WTC11 (cell line): ENCODE data around the gene NAALADL2. TPM values are rescaled to one million over a fixed set of nuclear protein-coding genes. Genes with fewer than 3 reads are reported as not detected.

Experiments used
- ATAC-seq: fragments of 200-7000 bp; cut with Tn5 transposase; 2 replicates; pipeline ENCODE4 v1.10.0; 2021; ENCODE audit warnings: mild to moderate bottlenecking, moderate library complexity
- CTCF ChIA-PET: fragments of 300-600 bp; sonication (Branson Sonifier 250); formaldehyde crosslinking; loops from one replicate; lab custom pipeline; 2021; ENCODE audit warnings: antibody characterized with exemption; lab: Charles Lee
- POLR2A ChIA-PET: fragments of 350-600 bp; sonication (Branson Sonifier 250); formaldehyde crosslinking; loops from one replicate; lab custom pipeline; 2021; ENCODE audit warnings: antibody characterized with exemption; lab: Charles Lee
- DNase-seq: peaks from one replicate; pipeline ENCODE4 v3.0.0; 2021; ENCODE audit warnings: low spot score
- H3K27ac Mint-ChIP-seq: 2 replicates; pipeline ENCODE4 v1.8.0; 2021; ENCODE audit warnings: mixed read lengths
- H3K27me3 Mint-ChIP-seq: 2 replicates; pipeline ENCODE4 v1.8.0; 2021; ENCODE audit warnings: low read depth, mild to moderate bottlenecking, moderate library complexity, mixed read lengths
- H3K36me3 Mint-ChIP-seq: 2 replicates; pipeline ENCODE4 v1.8.0; 2021; ENCODE audit warnings: mixed read lengths
- H3K4me1 Mint-ChIP-seq: 2 replicates; pipeline ENCODE4 v1.8.0; 2022; ENCODE audit warnings: mixed read lengths
- H3K4me3 Mint-ChIP-seq: 2 replicates; pipeline ENCODE4 v1.8.0; 2021; ENCODE audit warnings: mild to moderate bottlenecking, moderate library complexity, mixed read lengths
- H3K9me3 Mint-ChIP-seq: 2 replicates; pipeline ENCODE4 v1.8.0; 2021; ENCODE audit warnings: mixed read lengths
- GRHL2 ChIP-seq: fragments of 250-450 bp; sonication (Bioruptor Pico); IDR thresholded peaks from 2 replicates; pipeline ENCODE4 v1.8.0; 2022; ENCODE audit warnings: mild to moderate bottlenecking, moderate library complexity; ENCODE audit not compliant: insufficient replicate concordance, severe bottlenecking
- JUN ChIP-seq: sonication (generic); formaldehyde crosslinking; IDR thresholded peaks from 2 replicates; pipeline ENCODE4 v1.8.0; 2023; ENCODE audit warnings: mild to moderate bottlenecking, missing genetic modification reagents
- MYBL2 ChIP-seq: sonication (generic); formaldehyde crosslinking; IDR thresholded peaks from 2 replicates; pipeline ENCODE4 v1.8.1; 2023; ENCODE audit warnings: mild to moderate bottlenecking, moderate library complexity, missing genetic modification reagents
- NR1H2 ChIP-seq: sonication (generic); formaldehyde crosslinking; IDR thresholded peaks from 2 replicates; pipeline ENCODE4 v1.9.0; 2021; ENCODE audit warnings: mild to moderate bottlenecking, moderate library complexity, missing genetic modification reagents
- NR2C2 ChIP-seq: sonication (generic); formaldehyde crosslinking; IDR thresholded peaks from 2 replicates; pipeline ENCODE4 v1.8.0; 2022; ENCODE audit warnings: mild to moderate bottlenecking, missing genetic modification reagents
- PREB ChIP-seq: sonication (generic); formaldehyde crosslinking; IDR thresholded peaks from 2 replicates; pipeline ENCODE4 v1.8.1; 2022; ENCODE audit warnings: mild to moderate bottlenecking, missing genetic modification reagents, moderate library complexity, borderline replicate concordance
- RORB ChIP-seq: fragments of 250-450 bp; sonication (Bioruptor Pico); IDR thresholded peaks from 2 replicates; pipeline ENCODE4 v1.9.0; 2021; ENCODE audit warnings: mild to moderate bottlenecking
- TEAD1 ChIP-seq: sonication (generic); formaldehyde crosslinking; IDR thresholded peaks from 2 replicates; pipeline ENCODE4 v1.8.0; 2022; ENCODE audit warnings: mild to moderate bottlenecking, missing genetic modification reagents
- TP53 ChIP-seq: sonication (generic); formaldehyde crosslinking; IDR thresholded peaks from 2 replicates; pipeline ENCODE4 v1.8.1; 2023; ENCODE audit warnings: mild to moderate bottlenecking, missing genetic modification reagents
- ZNF121 ChIP-seq: sonication (generic); formaldehyde crosslinking; IDR thresholded peaks from 2 replicates; pipeline ENCODE4 v1.8.0; 2023; ENCODE audit warnings: missing genetic modification reagents
- ZNF281 ChIP-seq: sonication (generic); formaldehyde crosslinking; IDR thresholded peaks from 2 replicates; pipeline ENCODE4 v1.8.0; 2023; ENCODE audit warnings: mild to moderate bottlenecking, missing genetic modification reagents
- ZNF317 ChIP-seq: sonication (generic); formaldehyde crosslinking; IDR thresholded peaks from 2 replicates; pipeline ENCODE4 v1.8.1; 2023; ENCODE audit warnings: low read depth, mild to moderate bottlenecking, moderate library complexity, missing genetic modification reagents, borderline replicate concordance
- ZNF532 ChIP-seq: fragments of 250-450 bp; sonication (Bioruptor Pico); IDR thresholded peaks from 2 replicates; pipeline ENCODE4 v1.9.0; 2021; ENCODE audit warnings: mild to moderate bottlenecking, borderline replicate concordance
- total RNA-seq: library from RNA; stranded (reverse); gene quantifications from 3 replicates; pipeline ENCODE4 v1.2.3, GENCODE V29; 2021
- TF ChIP-seq, protein P1 (sequence below): sonication (generic); formaldehyde crosslinking; IDR thresholded peaks from 2 replicates; pipeline ENCODE4 v1.8.0; 2022; ENCODE audit warnings: mild to moderate bottlenecking, missing genetic modification reagents
- TF ChIP-seq, protein P2 (sequence below): sonication (generic); formaldehyde crosslinking; IDR thresholded peaks from 2 replicates; pipeline ENCODE4 v1.8.0; 2023; ENCODE audit warnings: missing genetic modification reagents, mild to moderate bottlenecking, borderline replicate concordance

Gene NAALADL2
- total RNA-seq, 1 experiment from 2014 or later, result 1.2 TPM

DNA sequence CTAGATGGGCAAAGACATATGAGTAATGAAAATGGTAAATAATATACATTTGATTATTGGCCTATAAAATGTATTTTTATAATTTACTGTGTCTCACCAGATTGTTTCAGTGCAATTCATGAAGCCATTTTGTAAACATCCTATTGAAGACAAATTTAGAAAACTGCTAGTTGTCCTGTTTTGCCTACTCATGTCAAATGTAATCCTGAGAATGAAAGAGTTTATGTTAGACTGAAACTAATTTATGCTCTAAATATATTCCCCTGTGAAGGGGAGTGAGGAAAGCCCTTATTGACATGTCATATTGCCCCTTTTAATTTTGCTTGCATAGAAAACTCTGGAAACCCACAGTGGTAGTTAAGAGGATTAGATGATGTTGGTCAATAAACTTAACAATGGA, 610.0 kb downstream of the NAALADL2 start (continued):
- TF ChIP-seq GRHL2 (CRISPR knock-in tag), result no peak
- TF ChIP-seq TEAD1 (CRISPR knock-in tag), result no peak

- Mint-ChIP-seq H3K4me3 (no peak overlapping the region), H3K4me1 (no peaks in the 10 kb centered on the region; the same call in 1 of the 2 replicates), H3K27ac (no peak overlapping the region), H3K36me3 (no peaks in the 10 kb centered on the region), H3K27me3 (no peaks in the 10 kb centered on the region), H3K9me3 (no peaks in the 10 kb centered on the region)
- TF ChIP-seq TP53 (no peak), ZNF121 (CRISPR knock-in tag) (peak; percentile 58; the same call in 1 of the 2 replicates)
- ATAC-seq, result no peak
- CTCF ChIA-PET, result no interaction called here
- DNase-seq, result no peak
- POLR2A ChIA-PET, result no interaction called here
These were observed 616.6 kb downstream of the NAALADL2 start for GRCh38 chr3:175475765-175476164.

DNA sequence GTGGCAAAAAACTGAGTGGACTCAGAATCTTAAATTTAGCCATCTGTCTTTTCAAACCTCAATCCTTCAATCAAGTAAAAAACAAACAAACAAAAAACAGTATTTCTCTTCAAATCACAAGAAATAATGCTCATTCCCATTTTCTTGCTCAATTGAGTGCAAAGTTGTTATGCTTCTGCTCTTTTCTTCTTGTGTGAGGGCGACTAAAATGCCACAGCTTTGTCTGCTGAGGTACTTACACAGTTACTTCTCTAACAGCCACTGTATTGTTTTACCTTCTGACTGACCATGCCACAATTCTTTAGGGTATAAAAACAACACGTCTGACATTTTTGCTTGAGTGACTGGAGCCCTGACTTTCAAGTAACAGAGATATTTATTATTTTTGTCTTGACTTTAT, 617.4 kb downstream of the NAALADL2 start:
- Mint-ChIP-seq H3K9me3 (no peaks in the 10 kb centered on the region), H3K27me3 (no peaks in the 10 kb centered on the region), H3K4me1 (no peaks in the 10 kb centered on the region; the same call in 1 of the 2 replicates), H3K36me3 (no peaks in the 10 kb centered on the region), H3K27ac (no peak overlapping the region), H3K4me3 (no peak overlapping the region)
- ChIA-PET POLR2A (no interaction called here), CTCF (no interaction called here)
- TF ChIP-seq NR2C2 (no peak), NR1H2 (CRISPR knock-in tag) (no peak)
- ATAC-seq (no peak), DNase-seq (no peak)

DNA sequence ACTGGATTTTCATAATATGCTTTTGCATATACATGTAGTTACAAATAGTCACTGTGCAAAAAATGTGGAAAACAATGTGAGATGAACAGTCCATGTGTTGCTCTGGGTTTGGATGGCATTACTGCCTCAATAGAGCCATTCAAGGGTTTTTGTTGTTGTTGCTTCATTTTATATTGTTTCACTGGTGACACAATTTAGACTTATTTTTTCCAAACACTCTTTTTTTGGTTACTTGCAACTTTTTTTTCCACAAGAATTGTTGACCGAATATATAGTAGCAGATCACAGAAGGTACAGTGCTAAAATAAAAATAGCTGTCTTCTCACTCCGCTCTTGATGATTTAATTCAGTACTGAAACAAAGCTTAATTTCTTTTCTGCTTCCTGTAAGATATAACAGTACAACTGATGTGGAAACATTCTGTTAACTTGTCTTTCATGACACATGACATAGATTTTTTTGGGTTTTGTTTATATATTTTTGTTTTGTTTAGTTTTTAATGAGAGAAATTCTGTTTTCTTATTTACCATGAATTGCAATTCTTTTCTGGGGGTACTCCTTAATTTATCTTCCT, 618.6 kb downstream of the NAALADL2 start:
- Mint-ChIP-seq H3K27ac (0 out of 2 replicates have a peak overlapping the region, but pooled peaks have one; percentile 28), H3K4me1 (no peaks in the 10 kb centered on the region; the same call in 1 of the 2 replicates), H3K4me3 (no peak overlapping the region), H3K27me3 (no peaks in the 10 kb centered on the region), H3K9me3 (no peaks in the 10 kb centered on the region), H3K36me3 (no peaks in the 10 kb centered on the region)
- CTCF ChIA-PET, result no interaction called here
- POLR2A ChIA-PET, result no interaction called here
- no peak for DNase-seq
- no peak for ATAC-seq
- no peak for TF ChIP-seq RORB (CRISPR knock-in tag)
- TF ChIP-seq, protein P1, sequence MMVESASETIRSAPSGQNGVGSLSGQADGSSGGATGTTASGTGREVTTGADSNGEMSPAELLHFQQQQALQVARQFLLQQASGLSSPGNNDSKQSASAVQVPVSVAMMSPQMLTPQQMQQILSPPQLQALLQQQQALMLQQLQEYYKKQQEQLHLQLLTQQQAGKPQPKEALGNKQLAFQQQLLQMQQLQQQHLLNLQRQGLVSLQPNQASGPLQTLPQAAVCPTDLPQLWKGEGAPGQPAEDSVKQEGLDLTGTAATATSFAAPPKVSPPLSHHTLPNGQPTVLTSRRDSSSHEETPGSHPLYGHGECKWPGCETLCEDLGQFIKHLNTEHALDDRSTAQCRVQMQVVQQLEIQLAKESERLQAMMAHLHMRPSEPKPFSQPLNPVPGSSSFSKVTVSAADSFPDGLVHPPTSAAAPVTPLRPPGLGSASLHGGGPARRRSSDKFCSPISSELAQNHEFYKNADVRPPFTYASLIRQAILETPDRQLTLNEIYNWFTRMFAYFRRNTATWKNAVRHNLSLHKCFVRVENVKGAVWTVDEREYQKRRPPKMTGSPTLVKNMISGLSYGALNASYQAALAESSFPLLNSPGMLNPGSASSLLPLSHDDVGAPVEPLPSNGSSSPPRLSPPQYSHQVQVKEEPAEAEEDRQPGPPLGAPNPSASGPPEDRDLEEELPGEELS, result no peak
- TF ChIP-seq JUN (CRISPR knock-in tag), result no peak
- TF ChIP-seq, protein P2, sequence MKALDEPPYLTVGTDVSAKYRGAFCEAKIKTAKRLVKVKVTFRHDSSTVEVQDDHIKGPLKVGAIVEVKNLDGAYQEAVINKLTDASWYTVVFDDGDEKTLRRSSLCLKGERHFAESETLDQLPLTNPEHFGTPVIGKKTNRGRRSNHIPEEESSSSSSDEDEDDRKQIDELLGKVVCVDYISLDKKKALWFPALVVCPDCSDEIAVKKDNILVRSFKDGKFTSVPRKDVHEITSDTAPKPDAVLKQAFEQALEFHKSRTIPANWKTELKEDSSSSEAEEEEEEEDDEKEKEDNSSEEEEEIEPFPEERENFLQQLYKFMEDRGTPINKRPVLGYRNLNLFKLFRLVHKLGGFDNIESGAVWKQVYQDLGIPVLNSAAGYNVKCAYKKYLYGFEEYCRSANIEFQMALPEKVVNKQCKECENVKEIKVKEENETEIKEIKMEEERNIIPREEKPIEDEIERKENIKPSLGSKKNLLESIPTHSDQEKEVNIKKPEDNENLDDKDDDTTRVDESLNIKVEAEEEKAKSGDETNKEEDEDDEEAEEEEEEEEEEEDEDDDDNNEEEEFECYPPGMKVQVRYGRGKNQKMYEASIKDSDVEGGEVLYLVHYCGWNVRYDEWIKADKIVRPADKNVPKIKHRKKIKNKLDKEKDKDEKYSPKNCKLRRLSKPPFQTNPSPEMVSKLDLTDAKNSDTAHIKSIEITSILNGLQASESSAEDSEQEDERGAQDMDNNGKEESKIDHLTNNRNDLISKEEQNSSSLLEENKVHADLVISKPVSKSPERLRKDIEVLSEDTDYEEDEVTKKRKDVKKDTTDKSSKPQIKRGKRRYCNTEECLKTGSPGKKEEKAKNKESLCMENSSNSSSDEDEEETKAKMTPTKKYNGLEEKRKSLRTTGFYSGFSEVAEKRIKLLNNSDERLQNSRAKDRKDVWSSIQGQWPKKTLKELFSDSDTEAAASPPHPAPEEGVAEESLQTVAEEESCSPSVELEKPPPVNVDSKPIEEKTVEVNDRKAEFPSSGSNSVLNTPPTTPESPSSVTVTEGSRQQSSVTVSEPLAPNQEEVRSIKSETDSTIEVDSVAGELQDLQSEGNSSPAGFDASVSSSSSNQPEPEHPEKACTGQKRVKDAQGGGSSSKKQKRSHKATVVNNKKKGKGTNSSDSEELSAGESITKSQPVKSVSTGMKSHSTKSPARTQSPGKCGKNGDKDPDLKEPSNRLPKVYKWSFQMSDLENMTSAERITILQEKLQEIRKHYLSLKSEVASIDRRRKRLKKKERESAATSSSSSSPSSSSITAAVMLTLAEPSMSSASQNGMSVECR, result no peak
- no peak for TF ChIP-seq MYBL2 (CRISPR knock-in tag)
- TF ChIP-seq ZNF281 (CRISPR knock-in tag), result no peak
- TF ChIP-seq ZNF532 (CRISPR knock-in tag), result no peak
- no peak for TF ChIP-seq TEAD1 (CRISPR knock-in tag)
- no peak for TF ChIP-seq ZNF121 (CRISPR knock-in tag)
- TF ChIP-seq ZNF317 (CRISPR knock-in tag), result no peak
- TF ChIP-seq PREB (CRISPR knock-in tag), result no peak
